Stimulated activated CD8-positive, alpha-beta memory T cell treated with anti-CD3 and anti-CD28 coated beads, Interleukin-15, amount 100 ng/mL, for 1 hour (primary cell): ENCODE results near the gene CD151.

Experiments used
- DNase-seq: peaks from one replicate; pipeline ENCODE4 v3.0.0-alpha.2; 2020; ENCODE audit warnings: low read depth

The CD151 gene

DNA sequence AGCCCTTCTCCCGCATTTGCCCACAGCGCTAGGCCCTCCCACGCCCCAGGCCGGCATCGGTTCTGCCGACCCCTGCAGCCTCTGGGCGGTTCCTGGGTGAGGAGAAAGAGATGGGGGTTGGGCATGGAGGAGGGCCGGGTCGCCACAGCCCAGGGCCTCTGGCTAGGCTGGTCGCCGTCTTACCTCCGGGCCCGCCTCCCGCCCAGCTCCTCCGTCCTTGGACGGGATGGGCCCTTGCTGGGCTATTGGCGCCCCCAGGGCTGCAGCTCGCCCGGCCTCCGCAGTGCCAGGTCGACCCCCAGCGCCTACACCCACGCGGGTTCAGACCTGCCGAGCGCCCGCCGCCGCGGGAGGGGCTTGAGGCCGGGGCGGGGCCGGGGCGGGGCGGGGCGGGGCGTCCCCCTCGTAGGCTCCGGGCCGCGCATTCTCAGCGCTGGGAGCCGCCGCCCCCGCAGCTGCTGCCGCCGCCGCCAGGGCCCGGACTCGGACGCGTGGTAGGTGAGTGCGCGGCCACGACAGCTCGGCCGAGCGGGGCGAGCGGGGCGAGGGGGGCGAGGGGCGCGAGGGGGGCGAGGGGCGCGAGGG lies at the start of gene CD151:
Gene CD151, plus strand, starts transcription at position 424 of the 585 bp plus-strand sequence. CDS start 3,118 bp downstream, outside the sequence.
- DNase-seq, result no peak

DNA sequence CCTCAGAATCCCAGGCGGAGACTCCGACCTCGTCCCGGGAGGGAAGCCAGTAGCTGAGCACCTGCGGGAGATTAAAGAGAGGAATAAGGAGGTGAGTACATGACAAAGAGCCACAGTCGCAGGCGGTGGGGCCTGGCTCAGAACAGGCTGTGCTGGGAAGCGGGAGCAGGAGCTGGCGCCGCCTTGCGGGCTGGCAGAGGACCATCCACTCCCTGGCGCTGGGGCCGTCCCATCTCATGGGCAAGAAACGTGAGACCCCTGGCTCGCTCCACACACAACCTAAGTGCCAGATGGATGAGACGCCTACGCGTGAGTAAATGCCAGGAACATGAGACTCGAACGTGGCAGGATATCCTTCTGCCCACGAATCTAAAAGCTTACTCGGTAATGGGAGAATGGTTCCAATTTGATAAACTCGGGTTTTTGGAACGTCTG lies 49.2 kb upstream of the CD151 start:
- no peak for DNase-seq

DNA sequence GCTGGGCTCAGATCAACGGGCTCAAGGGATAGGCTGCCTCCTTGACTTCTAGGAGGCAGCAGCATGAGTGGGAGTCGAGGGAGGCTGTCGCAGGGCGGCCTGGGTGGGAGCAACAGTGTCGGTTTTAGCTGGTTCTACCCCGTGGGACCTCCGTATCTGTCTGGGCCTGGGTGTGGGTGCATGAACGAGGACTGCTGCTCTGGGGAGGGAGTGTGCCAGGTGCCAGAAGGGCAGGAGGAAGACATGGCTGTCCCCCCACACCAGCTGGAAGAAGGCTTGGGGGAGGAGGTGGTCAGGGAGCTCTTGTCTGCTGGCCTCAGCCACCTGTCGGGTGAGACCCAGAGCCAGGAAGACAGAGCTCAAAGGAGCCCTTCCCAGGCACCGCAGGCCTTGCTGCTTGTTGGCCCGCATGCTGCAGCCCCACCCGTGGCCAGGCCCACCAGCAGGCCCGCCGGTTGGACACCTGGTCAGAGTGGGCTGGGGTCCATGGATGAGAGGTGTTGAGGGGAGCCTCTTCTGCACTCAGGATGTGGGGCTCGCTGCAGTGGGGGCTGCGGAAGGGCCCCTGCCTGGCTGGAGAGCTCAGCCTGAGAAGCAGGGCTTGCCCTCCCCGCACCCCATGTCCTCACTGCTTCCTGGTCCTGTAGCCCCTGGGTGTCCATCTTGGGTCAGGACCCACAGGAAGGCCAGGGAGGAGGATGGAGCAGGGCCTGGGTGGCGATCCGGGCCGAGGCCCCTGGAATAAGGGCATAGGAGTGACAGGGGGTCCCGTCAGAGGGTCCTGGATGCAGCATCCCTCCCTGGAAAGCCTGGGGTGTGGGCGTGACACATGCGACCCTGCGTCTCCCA lies 46.3 kb upstream of the CD151 start:
- DNase-seq, result no peak

DNA sequence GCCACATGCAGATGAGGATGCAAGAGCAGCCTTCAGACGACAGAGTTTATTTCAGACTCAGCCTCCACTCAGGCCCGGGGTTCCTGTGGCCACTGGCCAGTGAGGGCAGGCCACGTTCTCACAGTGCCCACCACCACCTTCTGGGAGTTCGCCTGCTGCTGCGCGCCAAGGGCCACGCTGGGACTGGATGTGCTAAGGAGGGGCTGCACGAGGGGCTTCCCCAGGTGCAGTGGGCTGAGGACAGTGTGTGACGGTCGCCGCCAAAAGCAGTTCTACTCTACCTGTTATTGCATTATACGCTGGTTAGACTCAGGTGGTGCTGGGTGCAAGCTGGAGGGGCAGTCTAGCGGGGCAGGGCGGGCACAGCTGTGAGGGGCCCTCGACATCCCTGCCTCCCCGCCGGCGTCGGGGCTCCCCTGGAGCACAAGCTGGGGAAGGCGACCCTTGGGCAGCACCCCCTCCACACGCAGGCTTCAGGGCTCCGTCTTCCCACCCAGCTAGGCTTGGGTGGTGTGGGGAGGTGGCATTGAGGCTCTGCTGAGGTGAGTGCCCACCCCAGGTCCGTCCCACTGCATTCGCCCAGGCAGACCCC lies 45.6 kb upstream of the CD151 start:
- no peak for DNase-seq

DNA sequence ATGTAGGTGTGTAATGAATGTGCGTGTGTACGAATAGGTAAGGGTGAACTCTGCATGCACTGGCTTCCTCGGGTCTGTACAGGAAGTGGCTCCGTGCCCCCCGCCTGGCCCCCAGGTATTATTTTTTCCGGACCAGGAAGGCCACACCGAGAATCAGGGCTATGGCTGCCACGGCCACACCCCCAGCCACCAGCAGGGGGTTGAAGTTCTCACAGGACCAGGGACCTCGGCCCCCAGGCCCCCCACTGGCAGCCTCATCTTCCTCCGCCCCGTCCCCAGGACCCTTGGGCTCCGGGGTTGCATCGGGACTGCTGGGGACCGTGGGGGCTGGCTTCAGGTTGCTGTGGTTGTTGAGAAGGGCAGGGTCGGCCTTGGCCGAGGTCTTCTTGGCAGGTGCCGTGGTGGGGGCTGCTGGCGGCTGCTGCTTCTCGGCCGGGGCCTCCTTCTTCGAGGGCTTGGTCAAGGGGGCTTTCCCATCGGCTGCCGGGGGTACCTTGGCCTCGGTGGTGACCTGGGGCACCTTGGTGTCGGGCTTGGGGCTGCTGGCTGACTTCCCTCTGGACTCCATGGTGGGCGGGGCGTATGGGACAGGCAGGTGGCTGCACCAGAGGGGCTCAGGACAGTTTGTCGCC lies 44.6 kb upstream of the CD151 start:
- no peak for DNase-seq

DNA sequence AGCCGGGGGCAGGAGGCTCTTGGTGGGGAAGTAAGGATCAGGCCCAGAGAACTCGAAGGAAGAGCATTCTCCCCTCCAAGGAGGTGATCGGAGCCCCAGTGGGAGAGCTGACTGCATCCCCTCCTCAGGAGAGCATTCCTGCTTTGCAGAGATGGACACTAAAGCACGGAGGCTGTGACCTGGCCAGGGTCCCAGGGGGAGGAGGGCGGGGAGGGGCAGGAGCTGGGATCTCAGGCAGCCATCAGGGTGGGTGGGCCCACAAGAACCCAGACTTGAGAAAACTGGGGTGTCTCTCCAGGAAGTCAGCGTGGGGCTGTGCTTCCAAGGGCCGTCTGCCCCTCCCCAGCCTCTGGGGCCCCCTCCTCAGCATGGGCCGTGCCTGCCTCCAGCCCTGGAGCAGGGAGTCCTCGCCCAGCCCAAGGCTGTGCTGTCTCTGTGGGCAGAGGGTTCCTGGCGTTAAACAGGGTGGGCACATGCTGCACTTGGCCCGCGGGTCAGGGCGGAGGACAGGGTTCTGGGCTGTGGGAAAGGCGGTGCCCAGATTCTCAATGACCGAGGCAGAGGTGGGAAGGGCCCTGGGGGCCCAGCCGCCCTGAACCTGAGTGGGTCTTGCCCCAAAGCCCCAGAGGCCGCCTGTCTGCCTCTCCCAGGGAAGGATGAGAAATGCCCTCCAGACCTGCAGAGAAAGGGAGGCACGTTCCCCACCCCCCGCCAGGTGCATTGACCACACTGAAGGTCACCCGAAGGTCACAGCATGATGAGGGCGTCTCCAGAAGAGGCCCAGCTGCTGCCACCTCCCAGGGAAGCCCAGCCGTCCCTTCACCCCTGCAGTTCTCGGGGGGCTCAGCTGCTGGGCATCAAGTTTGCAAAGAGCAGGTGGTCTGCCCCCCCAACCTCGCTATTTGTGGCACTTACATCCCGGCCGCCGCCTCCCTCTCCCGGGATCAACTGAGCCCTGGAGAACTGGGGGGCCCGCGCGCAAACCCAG lies 43.5 kb upstream of the CD151 start:
- no peak for DNase-seq

DNA sequence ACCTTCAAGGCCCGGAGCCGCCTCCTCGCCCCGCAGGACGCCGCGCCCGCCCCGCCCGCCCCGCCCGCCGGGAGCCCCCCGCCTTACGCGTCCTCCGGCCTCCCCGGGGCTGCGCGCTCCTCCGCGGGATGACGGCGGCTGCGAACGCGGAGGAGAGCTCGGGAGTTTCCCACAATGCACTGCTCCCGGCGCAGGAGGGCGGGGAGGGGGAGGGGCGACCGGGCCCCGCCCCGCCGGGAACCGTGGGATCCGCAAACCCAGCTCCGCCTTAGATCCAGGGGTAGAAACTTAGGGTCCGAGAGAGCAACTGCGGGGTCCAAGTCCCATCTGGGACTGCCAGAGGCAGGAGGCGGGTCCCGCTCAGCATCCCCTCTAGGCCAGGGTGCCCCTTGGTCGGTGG lies 42.8 kb upstream of the CD151 start, which contains the start of gene CEND1:
Gene CEND1, minus strand, starts transcription at position 148 of the 400 bp plus-strand sequence. CDS start 1,514 bp downstream, outside the sequence.
- DNase-seq, result no peak

DNA sequence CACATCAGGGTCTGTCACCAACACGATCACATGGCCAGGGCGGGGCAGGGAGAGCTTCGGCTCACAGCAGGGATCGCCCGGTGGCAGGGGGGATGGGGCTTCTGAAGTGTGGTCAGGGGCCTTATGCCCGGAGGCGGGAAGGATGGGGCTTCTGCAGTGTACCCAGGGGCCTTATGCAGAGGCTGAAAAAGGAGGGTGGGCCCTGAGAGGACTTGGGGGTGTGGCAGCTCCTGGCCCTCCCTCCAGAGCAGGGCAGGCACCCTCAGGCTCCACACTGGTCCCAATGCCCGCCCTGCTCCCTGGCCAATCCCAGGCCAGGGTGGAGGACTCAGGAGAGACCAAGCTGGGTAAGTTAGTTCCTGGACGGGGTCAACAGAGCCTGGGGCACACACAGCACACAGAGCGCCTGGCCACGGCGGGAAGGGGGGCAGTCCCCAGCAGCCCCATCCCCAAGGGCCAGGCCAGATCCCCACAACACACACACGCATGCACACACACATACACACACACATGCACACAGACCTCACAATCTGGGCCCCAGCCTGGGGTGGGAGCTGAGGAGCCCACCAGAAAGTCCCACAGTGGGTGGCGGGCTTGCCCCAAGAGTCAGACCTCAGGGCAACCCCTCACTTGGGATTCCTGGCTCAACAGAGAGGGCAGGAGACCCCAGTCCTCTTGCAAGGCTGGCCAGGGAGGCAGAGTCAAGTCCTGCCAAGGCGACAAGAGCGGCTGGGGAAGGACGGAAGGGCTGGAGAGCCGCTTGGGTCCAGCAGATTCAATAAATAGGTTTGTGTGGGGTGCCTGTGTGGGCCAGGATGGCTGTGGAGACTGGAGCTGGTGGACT lies 41.8 kb upstream of the CD151 start:
- no peak for DNase-seq

DNA sequence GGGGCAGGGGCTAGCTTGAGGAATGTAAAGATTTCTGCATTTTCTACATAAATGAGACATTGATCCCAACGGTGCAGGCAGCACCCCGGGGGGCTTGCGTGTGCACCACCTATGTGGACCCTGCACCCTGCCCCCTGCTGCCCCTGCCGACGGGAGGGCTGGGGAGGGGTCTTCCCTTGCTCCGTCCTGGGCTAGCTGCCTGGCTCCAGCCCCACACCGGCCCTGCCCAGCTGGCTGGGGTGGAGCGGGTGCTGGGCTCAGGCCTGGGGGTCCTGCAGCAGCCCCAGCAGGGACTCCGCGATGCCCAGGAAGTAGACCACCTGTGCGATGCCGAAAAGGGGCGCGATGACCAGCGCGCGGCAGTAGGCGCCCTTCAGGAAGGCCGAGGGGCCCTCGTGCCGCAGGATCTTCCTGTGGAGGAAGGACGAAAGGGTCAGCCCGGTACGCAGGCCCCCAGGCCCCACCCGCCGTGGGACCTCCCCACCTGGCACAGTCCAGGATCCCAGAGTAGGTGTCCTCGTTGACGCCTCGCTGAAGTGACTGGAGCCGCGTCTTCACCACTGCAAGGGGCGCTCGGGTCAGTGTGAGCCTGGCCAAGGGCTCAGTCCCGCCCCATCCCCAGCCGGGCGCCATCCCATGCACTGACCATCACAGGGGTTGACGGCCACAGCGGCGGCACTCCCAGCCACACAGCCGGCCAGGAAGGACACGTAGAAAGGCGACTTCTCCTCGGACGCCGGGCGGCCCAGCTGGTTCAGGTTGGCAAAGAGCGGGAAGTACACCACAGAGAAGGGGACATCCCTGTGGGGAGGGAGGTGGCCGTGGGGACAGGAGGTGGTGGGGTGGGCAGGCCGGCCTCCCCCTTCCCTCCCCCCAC lies 40.9 kb upstream of the CD151 start:
- DNase-seq, result no peak

DNA sequence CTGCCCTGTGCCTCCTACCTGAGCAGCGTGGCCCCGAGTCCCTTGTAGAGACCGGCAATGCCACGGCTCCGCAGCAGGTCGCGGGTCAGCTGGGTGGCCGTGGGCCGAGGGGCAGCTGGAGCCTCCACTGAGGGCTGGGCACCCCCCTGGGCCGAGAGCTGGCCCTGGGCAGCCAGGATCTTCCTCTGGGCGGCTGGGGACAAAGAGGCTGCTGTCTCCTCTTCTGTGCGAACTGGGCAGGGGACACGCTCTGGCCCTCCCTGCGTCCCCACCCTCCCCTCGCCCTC lies 40.3 kb upstream of the CD151 start:
- no peak for DNase-seq

DNA sequence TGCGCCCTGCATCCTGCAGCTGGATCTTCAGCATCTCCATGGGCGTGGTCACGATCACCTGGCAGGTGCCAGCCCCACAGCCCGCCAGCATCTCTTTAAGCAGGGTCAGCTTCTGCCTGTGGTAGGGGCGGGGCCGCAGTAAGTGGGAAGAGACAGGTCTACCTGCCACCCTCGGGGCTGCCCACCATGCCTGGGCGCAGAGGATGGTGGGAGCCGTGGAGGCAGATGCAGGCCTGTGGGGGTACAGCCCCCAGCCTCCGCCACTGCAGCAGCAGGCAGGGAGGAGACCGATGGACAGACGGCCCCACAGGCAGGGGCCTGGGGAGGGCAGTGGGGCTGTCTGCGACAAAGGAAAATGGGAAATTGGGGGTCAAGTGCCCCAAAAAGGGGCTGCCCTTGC lies 39.9 kb upstream of the CD151 start:
- no peak for DNase-seq

DNA sequence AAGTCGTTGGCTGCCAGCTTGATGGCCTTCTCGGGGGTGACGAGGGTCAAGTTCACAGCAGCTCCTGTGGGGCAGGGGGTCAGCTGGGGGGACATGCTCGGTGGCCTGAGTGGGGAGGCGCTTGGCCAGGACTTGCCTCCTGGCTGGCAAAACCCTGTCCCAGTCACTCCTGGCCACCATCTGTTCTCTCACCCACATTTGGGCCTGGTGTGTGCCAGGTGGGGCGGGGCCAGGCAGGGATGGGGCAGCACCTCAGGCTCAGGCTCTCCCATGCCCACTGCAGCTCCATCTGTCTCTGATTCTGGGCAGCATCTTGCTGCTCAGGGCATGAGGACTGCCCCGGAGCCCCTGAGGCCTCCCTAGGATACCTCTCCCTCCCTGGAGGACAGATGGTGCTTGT lies 39.2 kb upstream of the CD151 start:
- no peak for DNase-seq

DNA sequence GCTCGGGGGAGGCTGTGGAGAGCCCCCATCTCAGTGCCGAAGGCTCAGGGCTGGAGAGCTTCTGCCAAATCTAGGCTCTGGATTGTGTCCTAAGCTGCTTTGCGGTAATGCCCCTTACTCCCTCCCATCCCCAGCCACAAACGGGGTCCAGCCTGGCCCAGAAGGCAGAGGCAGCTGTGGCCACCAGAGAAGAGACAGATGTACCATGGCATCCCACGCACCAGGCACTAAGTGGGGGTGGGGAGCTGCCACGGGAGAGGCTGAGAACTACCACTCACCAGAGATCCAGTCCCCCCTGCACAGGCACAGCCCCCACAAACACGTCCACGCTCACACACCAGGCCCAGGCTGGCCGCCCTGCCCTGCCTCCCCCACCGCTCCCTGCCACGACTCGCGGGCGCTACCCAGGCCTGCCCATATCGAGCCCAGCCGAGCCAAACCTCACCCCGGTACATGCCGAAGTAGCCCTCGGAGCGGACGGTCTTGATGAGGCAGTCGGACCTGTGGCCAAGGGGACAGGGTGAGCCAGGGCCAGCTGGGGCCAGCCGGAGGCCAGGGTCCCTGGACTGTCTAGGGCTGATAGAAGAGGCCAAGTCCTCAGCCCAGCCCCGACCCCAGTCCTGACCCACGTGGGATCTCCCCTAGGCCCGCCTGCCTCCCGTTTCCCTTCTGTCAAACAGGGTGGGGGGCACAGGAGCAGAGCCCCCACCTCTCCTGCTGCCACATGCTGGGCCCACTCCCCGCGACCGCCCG lies 38.6 kb upstream of the CD151 start:
- no peak for DNase-seq

DNA sequence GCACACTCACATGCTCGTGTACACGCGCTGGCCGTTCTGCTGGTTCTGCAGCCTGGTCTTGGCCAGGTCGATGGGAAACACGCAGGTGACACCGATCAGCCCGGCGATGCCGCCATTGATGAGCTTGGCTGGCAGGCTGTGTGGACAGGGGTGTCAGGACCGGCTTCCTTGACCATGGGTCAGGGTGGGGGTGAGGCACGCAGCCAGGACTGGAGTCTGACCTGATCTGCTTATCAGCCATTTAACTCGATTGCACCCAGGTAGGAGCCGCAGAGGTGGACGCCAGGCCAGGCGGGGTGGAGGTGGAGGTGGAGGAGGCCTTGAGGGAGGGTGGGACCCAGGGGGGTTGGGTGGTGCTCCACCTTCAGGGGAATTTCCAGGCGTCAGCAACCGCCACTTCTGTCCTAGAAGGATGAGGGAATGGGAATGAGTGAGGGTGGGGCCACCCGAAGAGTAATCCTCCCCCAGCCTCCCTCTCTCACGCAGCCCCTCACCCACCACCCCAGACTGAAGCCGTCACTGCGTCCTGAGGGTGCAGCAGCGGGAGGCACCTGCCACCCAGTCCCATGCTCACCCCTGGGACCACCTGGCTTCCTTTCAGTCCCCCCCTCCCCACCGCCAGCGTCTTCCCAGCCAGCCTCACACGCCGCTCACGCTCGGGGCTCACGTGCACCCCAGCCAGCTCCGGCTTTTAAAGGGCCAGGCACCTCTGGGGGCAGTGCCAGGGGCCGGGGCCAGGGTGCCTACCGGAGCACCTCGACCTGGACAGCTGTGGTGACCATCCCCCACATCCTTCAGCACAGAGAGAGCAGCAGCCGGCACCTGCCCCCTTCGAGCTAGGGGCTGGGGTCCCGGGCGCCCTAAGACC lies 37.8 kb upstream of the CD151 start:
- DNase-seq, result no peak

DNA sequence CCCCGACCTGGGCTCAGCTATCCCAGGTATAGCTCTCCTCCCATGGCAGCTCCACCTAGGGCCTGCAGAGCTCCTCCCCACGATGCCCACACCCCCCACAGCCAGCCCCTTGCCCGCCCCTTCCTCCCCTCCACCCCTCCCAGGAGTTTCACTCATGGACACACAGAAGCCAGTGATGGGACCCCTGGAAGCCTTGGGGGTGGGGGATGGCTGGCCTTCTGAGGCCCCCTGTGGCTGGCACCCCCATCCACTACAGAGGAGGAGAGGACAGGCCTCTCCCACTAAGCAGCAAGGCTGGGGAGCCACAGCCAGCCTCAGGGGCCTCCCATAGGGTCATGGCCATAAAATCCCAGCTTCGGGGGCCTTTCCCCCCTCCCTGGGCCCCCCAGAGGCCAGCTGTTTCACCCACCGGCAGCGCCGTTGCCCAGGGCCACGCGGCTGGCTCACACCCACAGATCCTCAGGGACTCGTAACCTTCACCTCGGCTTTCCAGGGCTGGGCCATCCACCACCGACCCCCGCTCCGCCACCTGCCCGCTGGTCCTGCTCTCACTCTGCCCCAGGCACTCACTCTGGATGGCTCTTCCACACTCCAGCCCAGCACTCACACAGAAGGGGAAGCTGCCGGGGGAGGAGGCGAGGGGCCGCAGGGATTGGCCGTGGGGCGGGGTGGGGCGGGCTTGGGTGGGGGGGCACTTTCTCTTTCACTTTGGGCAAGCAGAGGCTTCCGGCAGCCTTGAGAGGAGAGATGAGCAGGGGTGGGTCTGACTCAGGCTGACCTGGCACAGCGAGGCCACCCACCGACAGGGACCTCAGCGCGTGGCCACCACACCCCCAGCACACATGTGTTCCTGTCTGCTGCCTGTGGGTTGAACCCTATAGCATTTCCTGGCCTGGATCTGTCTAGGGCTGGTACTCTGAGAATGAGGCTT lies 36.9 kb upstream of the CD151 start:
- DNase-seq, result peak; percentile 29

DNA sequence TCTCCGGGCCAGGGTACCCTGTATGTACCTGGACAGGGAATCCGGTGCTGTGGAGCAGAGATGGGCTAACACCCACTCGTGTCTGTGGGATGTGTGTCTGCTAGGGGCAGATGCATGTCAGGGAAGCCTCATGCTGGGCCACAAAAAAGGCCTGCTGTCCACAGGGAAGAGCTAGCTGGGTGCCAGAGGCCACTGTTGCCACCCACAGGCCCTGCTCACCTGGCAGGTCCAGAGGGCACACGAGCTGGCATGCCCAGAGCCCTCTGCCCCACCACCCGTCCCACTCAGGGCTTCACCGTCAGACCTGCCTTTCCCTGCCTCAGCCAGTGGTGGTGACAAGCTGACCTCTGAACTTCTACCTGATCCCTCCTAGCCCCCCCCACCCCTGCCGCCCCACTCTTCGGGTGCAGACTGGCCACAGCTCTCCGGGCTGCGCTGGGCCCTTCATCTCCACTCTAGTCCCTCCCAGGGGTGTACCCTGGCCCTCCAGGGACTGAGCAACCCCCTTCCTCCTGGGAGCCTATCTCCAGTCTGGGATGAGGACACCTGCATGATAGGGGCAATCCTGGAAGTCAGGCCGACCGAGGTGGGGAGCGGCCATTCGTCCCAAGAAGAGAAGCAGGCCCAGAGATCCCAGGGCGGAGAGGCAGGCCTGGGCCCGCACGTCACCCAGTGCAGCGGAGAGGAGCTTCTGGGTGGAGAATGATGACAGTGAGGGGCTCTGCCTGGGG lies 36.0 kb upstream of the CD151 start:
- no peak for DNase-seq
